GM12801 (cell line): ENCODE data around the gene AADACL3.

Experiments
- CTCF ChIP-seq: IDR thresholded peaks from one replicate; pipeline ENCODE4 v1.5.1; 2011; ENCODE audit warnings: control low read depth; ENCODE audit not compliant: insufficient read length; ENCODE audit errors: extremely low read depth

AADACL3 gene

GRCh38 chr1:12760256-12760795, 44.4 kb downstream of the AADACL3 start:
- no peak for TF ChIP-seq CTCF

GRCh38 chr1:12761781-12762180, 45.9 kb downstream of the AADACL3 start:
- no peak for TF ChIP-seq CTCF

GRCh38 chr1:12762766-12763165, 46.9 kb downstream of the AADACL3 start:
- TF ChIP-seq CTCF = no peak

- no peak for TF ChIP-seq CTCF
Measured at GRCh38 chr1:12763479-12763878, 47.6 kb downstream of the AADACL3 start.

GRCh38 chr1:12764016-12764415, 48.1 kb downstream of the AADACL3 start:
- TF ChIP-seq CTCF = no peak

GRCh38 chr1:12769031-12769430, 53.1 kb downstream of the AADACL3 start:
- TF ChIP-seq CTCF = no peak

GRCh38 chr1:12769976-12770505, 54.1 kb downstream of the AADACL3 start:
- TF ChIP-seq CTCF = no peak
